MCF 10A (cell line): ENCODE measurements around the gene SEC24A. TPM values are rescaled to one million over a fixed set of nuclear protein-coding genes. Genes with fewer than 3 reads are reported as not detected.

Experiments used
- BruUV-seq: library from RNA; stranded (reverse); fragments of 400-500 nt; replicated peaks from 2 replicates; lab custom pipeline; 2021; lab: Mats Ljungman, UMichigan
- CTCF ChIA-PET: fragments of 300-600 bp; sonication (Branson Sonifier 250); formaldehyde crosslinking; extraction: SDS; loops from one replicate; lab custom pipeline; 2021; ENCODE audit warnings: antibody characterized with exemption, inconsistent platforms; lab: Yijun Ruan, JAX
- POLR2A ChIA-PET: fragments of 300-600, 350-650 bp; sonication (Branson Sonifier 250); formaldehyde crosslinking; extraction: SDS; loops from one replicate; lab custom pipeline; 2020; ENCODE audit warnings: antibody characterized with exemption, inconsistent platforms; lab: Yijun Ruan, JAX
- DNase-seq: peaks from one replicate; pipeline ENCODE4 v3.0.0-alpha.2; 2018; ENCODE audit not compliant: unreplicated experiment
- H3K27ac Mint-ChIP-seq: one replicate; pipeline ENCODE4 v1.8.0; 2022; ENCODE audit warnings: mild to moderate bottlenecking, low read depth, mixed read lengths; ENCODE audit not compliant: unreplicated experiment
- H3K27me3 Mint-ChIP-seq: one replicate; pipeline ENCODE4 v1.8.0; 2022; ENCODE audit warnings: mixed read lengths; ENCODE audit not compliant: insufficient read depth, unreplicated experiment
- H3K36me3 Mint-ChIP-seq: one replicate; pipeline ENCODE4 v1.8.0; 2022; ENCODE audit warnings: mild to moderate bottlenecking, moderate library complexity, mixed read lengths; ENCODE audit not compliant: insufficient read depth, unreplicated experiment
- H3K4me1 Mint-ChIP-seq: one replicate; pipeline ENCODE4 v1.8.0; 2022; ENCODE audit warnings: mixed read lengths; ENCODE audit not compliant: insufficient read depth, unreplicated experiment
- H3K4me3 Mint-ChIP-seq: one replicate; pipeline ENCODE4 v1.8.0; 2022; ENCODE audit warnings: mild to moderate bottlenecking, moderate library complexity, mixed read lengths; ENCODE audit not compliant: unreplicated experiment
- H3K9me3 Mint-ChIP-seq: one replicate; pipeline ENCODE4 v1.8.0; 2022; ENCODE audit warnings: mixed read lengths; ENCODE audit not compliant: unreplicated experiment
- intact Hi-C: fragments of 100-400 bp; cut with micrococcal nuclease; formaldehyde crosslinking; loops from 2 replicates; pipeline ENCODE4 v1.14.1; 2022
- total RNA-seq: library from RNA; stranded (reverse); gene quantifications from 2 replicates; pipeline ENCODE4 v1.2.3, GENCODE V29; 2022
- TF ChIP-seq, protein P1 (sequence below): fragments of 200-600 bp; IDR thresholded peaks from one replicate; pipeline ENCODE4 v1.8.0; 2022; ENCODE audit warnings: antibody characterized with exemption, mild to moderate bottlenecking; ENCODE audit not compliant: unreplicated experiment

SEC24A gene
- total RNA-seq, 1 experiment from 2014 or later, result 41.4 TPM

DNA sequence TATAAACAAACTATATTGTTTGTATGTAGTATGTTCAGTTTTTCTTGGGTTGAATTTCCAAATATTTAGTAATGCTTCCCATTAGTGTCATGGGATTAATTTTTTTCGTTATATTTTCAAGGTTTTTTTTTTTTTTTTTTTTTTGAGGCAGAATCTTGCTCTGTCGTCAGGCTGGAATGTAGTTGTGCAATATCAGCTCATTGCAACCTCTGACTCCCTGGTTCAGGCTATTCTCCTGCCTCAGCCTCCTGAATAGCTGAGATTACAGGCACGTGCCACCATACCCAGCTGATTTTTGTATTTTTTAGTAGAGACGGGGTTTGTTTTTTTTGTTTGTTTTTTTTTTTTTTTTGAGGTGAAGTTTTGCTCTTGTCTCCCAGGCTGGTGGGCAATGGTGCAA is 120.6 kb downstream of the SEC24A start:
- CTCF ChIA-PET, result interaction anchor here (0.7 kb wide), 1 partner anchor 13 kb away, joined by 4 read pairs; no protein-coding TSS in a partner anchor
- H3K9me3 Mint-ChIP-seq, result no peaks in the 10 kb centered on the region
- no TSS peak for BruUV-seq
- POLR2A ChIA-PET, result interaction anchor here (0.6 kb wide), 1 partner anchor 67 kb away, joined by 3 read pairs; no protein-coding TSS in a partner anchor
- TF ChIP-seq, protein P1, sequence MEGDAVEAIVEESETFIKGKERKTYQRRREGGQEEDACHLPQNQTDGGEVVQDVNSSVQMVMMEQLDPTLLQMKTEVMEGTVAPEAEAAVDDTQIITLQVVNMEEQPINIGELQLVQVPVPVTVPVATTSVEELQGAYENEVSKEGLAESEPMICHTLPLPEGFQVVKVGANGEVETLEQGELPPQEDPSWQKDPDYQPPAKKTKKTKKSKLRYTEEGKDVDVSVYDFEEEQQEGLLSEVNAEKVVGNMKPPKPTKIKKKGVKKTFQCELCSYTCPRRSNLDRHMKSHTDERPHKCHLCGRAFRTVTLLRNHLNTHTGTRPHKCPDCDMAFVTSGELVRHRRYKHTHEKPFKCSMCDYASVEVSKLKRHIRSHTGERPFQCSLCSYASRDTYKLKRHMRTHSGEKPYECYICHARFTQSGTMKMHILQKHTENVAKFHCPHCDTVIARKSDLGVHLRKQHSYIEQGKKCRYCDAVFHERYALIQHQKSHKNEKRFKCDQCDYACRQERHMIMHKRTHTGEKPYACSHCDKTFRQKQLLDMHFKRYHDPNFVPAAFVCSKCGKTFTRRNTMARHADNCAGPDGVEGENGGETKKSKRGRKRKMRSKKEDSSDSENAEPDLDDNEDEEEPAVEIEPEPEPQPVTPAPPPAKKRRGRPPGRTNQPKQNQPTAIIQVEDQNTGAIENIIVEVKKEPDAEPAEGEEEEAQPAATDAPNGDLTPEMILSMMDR, result no peak
- H3K27ac Mint-ChIP-seq, result no peak overlapping the region
- H3K27me3 Mint-ChIP-seq, result no peaks in the 10 kb centered on the region
- H3K4me3 Mint-ChIP-seq, result no peak overlapping the region
- peak; percentile 60 for DNase-seq
- H3K36me3 Mint-ChIP-seq, result peaks cover 100% of the 10 kb centered on the region
- peaks cover 11% of the 10 kb centered on the region for H3K4me1 Mint-ChIP-seq
- intact Hi-C loops, result no loop called here

DNA sequence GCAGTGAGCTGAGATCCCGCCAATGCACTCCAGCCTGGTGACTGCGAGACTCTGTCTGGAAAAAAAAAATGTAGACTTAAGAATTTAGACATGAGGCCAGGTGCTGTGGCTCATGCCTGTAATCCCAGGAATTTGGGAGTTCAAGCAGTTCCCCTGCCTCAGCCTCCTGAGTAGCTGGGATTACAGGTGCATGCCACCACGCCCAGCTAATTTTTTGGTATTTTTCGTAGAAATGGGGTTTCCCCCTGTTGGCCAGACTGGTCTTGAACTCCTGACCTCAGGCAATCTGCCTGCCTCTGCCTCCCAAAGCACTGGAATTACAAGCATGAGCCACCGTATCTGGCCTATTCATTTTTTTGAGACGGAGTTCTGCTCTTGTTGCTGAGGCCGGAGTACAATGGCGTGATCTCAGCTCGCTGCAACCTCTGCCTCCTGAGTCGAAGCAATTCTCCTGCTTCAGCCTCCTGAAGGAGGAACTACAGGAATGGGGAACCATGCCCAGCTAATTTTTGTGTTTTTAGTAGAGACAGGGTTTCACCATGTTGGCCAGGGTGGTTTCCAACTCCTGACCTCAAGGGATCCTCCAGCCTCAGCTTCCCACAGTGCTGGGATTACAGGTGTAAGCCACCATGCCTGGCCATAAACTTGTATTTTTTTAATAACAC is 124.0 kb downstream of the SEC24A start:
- intact Hi-C loops, result no loop called here
- POLR2A ChIA-PET, result interaction anchor here (0.8 kb wide), 1 partner anchor 9 kb away, joined by 4 read pairs; no protein-coding TSS in a partner anchor

DNA sequence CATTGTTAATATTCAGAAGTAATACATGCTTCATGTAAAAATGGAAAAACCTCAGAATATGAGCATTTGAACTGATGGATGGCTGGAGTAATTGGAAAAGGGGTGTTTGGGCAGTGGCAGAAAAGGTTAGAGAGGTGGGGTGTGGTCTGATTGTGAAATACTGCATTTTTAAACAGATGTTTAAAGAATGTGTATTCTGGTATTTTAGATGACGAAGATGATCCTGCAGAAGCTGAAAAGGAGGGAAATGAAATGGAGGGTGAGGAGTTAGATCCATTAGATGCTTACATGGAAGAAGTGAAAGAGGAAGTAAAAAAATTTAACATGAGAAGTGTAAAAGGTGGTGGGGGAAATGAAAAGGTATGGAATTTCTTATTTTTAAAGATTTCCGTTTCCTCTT is 128.8 kb downstream of the SEC24A start:
- no peaks in the 10 kb centered on the region for H3K27me3 Mint-ChIP-seq
- H3K27ac Mint-ChIP-seq, result no peak overlapping the region
- POLR2A ChIA-PET, result interaction anchor here (1.1 to 1.9 kb wide), 3 partner anchors 19 to 70 kb away, joined by 3 to 5 read pairs (median 4); partner anchors contain the start of genes CAMLG and DDX46
- CTCF ChIA-PET, result interaction anchor here (0.7 to 1.5 kb wide), 3 partner anchors 20 to 57 kb away, joined by 3 to 5 read pairs (median 4); no protein-coding TSS in a partner anchor
- no peaks in the 10 kb centered on the region for H3K9me3 Mint-ChIP-seq
- H3K4me3 Mint-ChIP-seq, result no peak overlapping the region
- no TSS peak for BruUV-seq
- TF ChIP-seq, protein P1, result no peak
- DNase-seq, result no peak
- peaks cover 7% of the 10 kb centered on the region for H3K4me1 Mint-ChIP-seq
- peaks cover 97% of the 10 kb centered on the region for H3K36me3 Mint-ChIP-seq
- intact Hi-C loops, result no loop called here

More for the DNA sequence above, 124.0 kb downstream of the SEC24A start:
- Mint-ChIP-seq H3K27me3 (no peaks in the 10 kb centered on the region), H3K27ac (no peak overlapping the region), H3K9me3 (no peaks in the 10 kb centered on the region), H3K4me3 (no peak overlapping the region), H3K36me3 (peaks cover 99% of the 10 kb centered on the region), H3K4me1 (peaks cover 12% of the 10 kb centered on the region)
- no peak for DNase-seq
- CTCF ChIA-PET, result interaction anchor here (0.7 to 1.1 kb wide), 4 partner anchors 12 to 54 kb away, joined by 3 to 4 read pairs (median 3); partner anchors contain the start of gene DDX46
- TF ChIP-seq, protein P1, result no peak
- no TSS peak for BruUV-seq

Other genes starting within 250 kb of the SEC24A start
- gene CDKN2AIPNL, start 236.9 kb upstream of the SEC24A start, total RNA-seq, result 75.1 and 82.4 TPM in 2 replicates
- gene JADE2, start 123.1 kb upstream of the SEC24A start, total RNA-seq, result 104 and 138 TPM in 2 replicates
- 104 and 116 TPM in 2 replicates for gene SAR1B, start 16.0 kb upstream of the SEC24A start, total RNA-seq
- gene CAMLG, start 89.8 kb downstream of the SEC24A start, total RNA-seq, result 38.3 and 41.8 TPM in 2 replicates
- 57.7 and 77.0 TPM in 2 replicates for gene DDX46, start 110.0 kb downstream of the SEC24A start, total RNA-seq
- gene C5orf24, start 197.2 kb downstream of the SEC24A start, total RNA-seq, result 61.4 and 66.0 TPM in 2 replicates
- gene TXNDC15, start 225.6 kb downstream of the SEC24A start, total RNA-seq, result 57.0 and 66.0 TPM in 2 replicates